ENCODE data around the gene NNT. TPM values are rescaled to one million over a fixed set of nuclear protein-coding genes. Genes with fewer than 3 reads are reported as not detected.

Gene NNT
- total and polyA plus RNA-seq, 10 of the 15 experiments (the other 5 are each of a cell fraction or from before 2014, with no cell fraction given), result 20.8 to 73.1 (median 51.9) TPM

GRCh38 chr5:43588842-43589241 is 14.1 kb upstream of the NNT start (continued):
- TF ChIP-seq CBX5 (IDR thresholded peaks at IDR 0.05; ENCODE audit: low read depth), result no peak

- no peak overlapping the region for H2AFZ ChIP-seq (ENCODE audit: control insufficient read depth, low read depth, low read length)
- FAIRE-seq (no peak), ATAC-seq (no peak), DNase-seq (ENCODE audit: low read depth, low spot score) (no peak)
- H4K20me1 ChIP-seq (ENCODE audit: control insufficient read depth, insufficient read depth), result no peaks in the 10 kb centered on the region
- intact Hi-C loops (cut with micrococcal nuclease; ENCODE audit: unreplicated experiment), result no loop called here
- H3K4me3 ChIP-seq, result no peak overlapping the region
- H3K9ac ChIP-seq (ENCODE audit: control insufficient read depth, insufficient read depth, low read length), result no peak overlapping the region
- no peaks in the 10 kb centered on the region; a peak in 1 of 4 replicates for H3K36me3 ChIP-seq (ENCODE audit: control insufficient read depth in 2 of 2, insufficient read depth in 2 of 2, low read length in 1 of 2)
- H3K9me3 ChIP-seq (replicated peaks; ENCODE audit: control insufficient read depth, insufficient read depth, low read length), result no peaks in the 10 kb centered on the region
- no peak overlapping the region for H3K27ac ChIP-seq (ENCODE audit: control insufficient read depth, insufficient read depth)
- H3K27me3 ChIP-seq (replicated peaks in 1 of 2; ENCODE audit: control insufficient read depth in 2 of 2, insufficient read depth in 2 of 2, low read length in 1 of 2), result no peaks in the 10 kb centered on the region
- SMC1A ChIA-PET (ENCODE audit: uncharacterized antibody, unreplicated experiment), result interaction anchor here (1.2 kb wide), 1 partner anchor 35 kb away, joined by 3 read pairs; no protein-coding TSS in a partner anchor
- BruUV-seq (replicated peaks), result no TSS peak
- no peaks in the 10 kb centered on the region for H3K79me2 ChIP-seq (ENCODE audit: control insufficient read depth, insufficient read depth, low read length)
- CTCF ChIA-PET, result interaction anchor here (1.4 kb wide), 1 partner anchor 9 kb away, joined by 6 read pairs; no protein-coding TSS in a partner anchor
- WGBS (ENCODE audit: insufficient coverage, insufficient replicate concordance, low lambda C conversion rate, missing lambda C conversion rate), result 100% methylated on average over 1 of the region's 1 CpG
- POLR2A ChIA-PET, result no interaction called here
- peaks cover 6% of the 10 kb centered on the region; the same call in 1 of the 2 replicates for H3K4me1 ChIP-seq (ENCODE audit: control insufficient read depth, insufficient read depth, low read length)
- RAD21 ChIA-PET (ENCODE audit: unreplicated experiment), result interaction anchor here (0.6 kb wide), 1 partner anchor 23 kb away, joined by 3 read pairs; no protein-coding TSS in a partner anchor
- in situ Hi-C loops (cut with MboI), result no loop called here
- no peak overlapping the region for H3K4me2 ChIP-seq (ENCODE audit: control insufficient read depth, insufficient read depth)
- TF ChIP-seq MYB (IDR thresholded peaks at IDR 0.05; ENCODE audit: borderline replicate concordance, low read depth, low read length) (no peak), NBN (IDR thresholded peaks at IDR 0.05) (no peak), NFIC (IDR thresholded peaks at IDR 0.05; ENCODE audit: low read depth, low read length) (no peak), CBX5 (IDR thresholded peaks at IDR 0.05; ENCODE audit: low read depth) (no peak), ZBTB40 (IDR thresholded peaks at IDR 0.05; ENCODE audit: borderline replicate concordance) (no peak), ZNF592 (IDR thresholded peaks at IDR 0.05) (no peak), ELK1 (IDR thresholded peaks at IDR 0.05; ENCODE audit: low read depth, low read length) (no peak), TCF7 (IDR thresholded peaks at IDR 0.05; ENCODE audit: borderline replicate concordance) (no peak), SMARCA5 (IDR thresholded peaks at IDR 0.05) (no peak), RAD21 (IDR thresholded peaks at IDR 0.05; ENCODE audit: insufficient read depth, low read depth, low read length) (no peak), STAT3 (IDR thresholded peaks at IDR 0.05; ENCODE audit: low read depth, low read length) (no peak), CREB1 (IDR thresholded peaks at IDR 0.05; ENCODE audit: low read depth) (no peak), ESRRA (IDR thresholded peaks at IDR 0.05; ENCODE audit: low read length) (no peak)
Observed at GRCh38 chr5:43589310-43589709, 13.7 kb upstream of the NNT start.

Measured in GM12878 (cell line).